HG03139 (cell line): Measurements from ENCODE around the gene LPGAT1.

Experiments
- ATAC-seq: cut with Tn5 transposase; IDR thresholded peaks from one replicate; pipeline ENCODE4 v1.9.1; 2021; ENCODE audit not compliant: unreplicated experiment

The LPGAT1 gene

DNA sequence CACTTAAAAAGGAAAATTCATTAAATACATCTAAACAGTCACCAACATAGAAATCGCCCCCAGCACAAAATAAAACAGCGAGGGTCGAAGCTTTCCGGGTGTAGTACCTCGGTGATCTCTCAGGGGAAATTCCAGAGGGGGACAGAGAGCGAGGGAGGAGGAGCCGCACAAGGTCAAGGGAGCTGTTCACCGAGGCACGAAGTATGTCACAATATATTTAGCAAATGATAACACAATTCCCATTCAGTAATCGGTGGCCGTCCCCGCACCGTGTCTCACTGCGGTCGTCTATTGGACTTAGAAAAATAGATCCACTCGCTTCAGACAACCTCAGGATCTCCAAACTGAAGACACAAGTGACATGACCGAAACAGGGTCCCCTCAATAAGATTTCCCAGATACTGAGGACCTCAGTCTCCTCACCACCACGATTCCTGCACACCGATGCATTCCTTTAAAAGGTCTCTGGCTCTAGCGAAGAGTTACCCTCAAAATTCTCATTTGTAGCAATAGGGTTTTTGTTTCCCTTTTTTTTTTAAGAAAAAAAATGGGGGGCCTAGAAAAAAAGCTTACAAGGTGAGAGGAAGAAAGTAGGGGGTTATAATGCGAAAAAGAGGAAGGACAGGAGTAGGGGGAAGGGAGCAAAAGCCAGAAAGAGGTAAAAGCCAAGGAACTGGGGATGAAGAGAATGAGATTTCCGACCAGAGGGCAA, 1.1 kb downstream of the LPGAT1 start:
- no peak for ATAC-seq

DNA sequence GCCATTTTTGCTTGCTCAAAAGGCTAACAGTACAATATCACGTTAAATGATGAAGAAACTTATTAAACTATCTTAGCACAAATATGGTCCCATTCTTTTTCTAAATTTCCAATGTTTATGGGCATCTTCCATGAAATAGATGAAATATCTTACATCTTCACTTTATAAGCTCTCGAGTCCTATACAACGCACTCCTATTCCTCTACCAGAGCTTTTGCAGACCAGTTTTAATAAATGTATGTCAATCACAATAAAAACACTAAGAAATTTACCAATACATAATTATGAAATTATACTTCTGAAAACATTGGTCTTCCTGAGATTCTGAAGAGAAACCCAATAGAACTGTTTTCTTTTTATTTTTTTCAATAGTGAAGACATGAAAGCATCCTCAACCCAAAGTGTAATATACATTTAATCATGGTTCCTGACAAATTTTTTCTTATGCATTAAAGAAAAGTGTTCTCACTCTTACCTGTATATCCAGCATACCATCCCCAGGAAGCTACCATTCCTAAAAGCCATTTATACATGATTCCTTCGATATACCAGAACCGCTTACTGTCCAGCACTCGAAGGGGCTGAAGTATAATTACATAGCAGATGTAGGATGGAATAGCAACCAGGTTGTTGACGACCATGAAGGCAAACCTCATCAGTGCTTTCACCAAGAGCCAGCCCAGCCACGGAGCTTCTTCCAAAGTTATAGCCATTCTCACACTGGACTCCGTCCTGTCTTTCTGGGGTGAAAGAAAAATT, 1.8 kb downstream of the LPGAT1 start:
- ATAC-seq: no peak

DNA sequence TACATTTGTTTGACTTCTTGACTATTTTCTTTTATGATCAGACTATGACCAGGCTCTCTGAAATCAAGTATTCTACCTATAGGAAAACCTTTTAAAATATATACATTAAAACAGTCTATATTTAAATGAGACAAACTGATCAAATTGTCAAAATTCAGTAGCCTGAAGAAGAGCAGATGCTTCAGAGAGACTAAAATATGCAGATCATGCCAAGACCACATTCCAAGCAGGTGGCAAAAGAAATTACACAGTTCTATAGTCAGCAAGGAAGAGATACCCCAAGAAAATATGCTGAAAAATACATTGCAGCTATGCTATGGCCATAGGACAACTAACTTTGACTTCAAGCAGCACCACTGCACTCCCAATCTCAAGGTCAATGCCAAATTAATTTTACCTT, 3.5 kb downstream of the LPGAT1 start:
- ATAC-seq: no peak

DNA sequence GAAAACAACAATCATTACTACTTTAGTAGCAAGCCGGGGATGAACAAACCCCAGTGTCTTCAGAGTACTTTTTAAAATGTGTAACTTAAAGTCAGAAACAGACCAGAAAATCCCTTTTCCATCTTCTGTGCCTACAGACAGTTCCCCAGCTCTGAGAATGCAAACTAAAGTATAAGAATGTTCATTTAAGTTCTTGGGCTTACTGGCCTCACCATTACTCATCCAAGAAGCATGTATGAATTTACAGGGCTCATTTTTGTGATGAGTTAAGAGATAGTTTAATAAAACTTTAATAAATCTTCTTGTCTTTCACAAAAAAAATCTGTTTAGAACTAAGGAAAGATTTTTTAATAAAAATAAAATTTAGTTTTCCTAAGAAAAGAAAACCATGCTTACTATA, 4.6 kb downstream of the LPGAT1 start:
- no peak for ATAC-seq

DNA sequence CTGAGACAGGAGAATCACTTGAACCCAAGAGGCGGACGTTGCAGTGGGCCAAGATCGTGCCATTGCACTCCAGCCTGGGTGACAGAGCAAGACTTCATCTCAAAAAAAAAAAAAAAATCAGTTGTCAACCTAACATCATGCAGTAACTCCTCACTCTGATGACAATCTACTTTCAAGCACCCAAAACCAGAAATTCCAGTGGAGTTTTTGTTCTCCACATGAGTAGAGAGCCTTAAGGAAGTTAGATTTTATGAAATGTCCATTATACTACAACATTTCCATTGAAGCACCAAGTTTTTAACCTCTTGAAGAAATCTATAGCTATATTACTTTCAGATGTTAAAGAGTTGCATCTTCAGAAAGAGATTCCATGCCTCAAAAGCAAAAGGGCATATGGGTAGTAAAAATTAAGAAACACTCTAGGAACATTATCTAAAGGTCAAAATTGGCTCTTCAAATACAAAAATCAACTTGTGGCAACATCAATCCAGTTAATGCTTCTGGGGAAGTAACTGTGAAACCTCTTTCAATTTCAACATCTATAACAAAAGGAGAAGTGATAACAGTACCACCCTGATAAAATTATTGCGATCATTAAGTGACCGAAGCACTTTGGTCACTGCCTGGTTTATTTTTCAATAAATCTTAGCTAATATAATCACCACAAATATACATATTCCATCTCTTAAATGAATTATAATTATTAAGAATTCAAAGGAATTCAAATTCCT, 7.7 kb downstream of the LPGAT1 start:
- no peak for ATAC-seq

DNA sequence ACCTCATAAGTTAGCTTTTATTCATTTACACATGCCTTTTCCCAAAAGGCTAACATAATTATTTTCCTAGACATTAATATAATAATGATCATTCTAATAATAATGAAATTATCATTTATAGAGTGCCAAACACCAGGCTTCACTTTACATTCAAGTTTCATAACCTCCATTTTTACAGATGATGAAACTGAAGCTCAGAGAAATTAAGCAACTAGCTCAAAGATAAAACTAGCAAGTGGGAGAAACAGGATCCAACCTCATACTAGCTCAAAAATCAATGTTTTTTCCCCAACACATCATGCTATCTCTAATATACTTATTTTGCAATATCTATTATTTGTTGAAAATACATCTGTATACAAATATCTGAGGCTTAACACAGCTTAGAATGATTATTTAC, 14.0 kb downstream of the LPGAT1 start:
- no peak for ATAC-seq

DNA sequence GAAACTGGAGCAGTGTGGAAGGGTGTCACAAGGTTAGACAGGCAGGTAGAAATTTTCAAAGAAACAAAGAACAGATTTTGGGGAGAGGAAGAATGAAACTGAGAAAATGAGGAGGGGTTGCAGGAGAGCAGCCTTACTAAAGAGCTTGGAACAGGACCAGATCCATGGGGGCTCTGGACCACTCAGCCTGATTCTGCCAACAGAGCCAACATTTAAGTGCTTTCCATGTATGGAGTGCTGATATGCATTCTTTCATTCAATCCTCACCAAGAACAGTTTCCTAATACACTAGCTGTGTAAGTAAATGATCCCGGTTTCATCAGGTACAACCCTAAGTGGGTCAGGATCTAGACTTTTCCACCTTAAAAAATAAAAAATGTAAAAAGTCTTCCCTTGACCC, 16.2 kb downstream of the LPGAT1 start:
- ATAC-seq: no peak

DNA sequence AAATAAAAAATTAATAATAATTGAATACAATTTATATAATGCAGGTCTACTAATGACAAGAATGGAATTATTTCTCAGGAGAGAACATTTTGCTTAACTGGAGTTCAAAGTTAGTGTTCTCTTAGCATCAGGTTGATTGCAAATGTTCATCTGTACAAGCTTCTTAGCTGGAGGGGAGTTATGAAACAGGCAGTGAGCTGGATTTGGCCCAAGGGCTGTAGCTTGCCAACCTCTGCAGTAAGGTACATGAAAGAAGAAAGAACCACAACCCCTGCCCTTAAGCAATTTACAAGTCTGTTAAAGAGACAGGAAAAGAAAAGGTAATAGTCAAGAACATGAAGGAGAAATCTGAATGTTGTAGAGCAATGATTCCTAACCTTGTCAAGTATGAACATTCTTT, 17.0 kb downstream of the LPGAT1 start:
- no peak for ATAC-seq

DNA sequence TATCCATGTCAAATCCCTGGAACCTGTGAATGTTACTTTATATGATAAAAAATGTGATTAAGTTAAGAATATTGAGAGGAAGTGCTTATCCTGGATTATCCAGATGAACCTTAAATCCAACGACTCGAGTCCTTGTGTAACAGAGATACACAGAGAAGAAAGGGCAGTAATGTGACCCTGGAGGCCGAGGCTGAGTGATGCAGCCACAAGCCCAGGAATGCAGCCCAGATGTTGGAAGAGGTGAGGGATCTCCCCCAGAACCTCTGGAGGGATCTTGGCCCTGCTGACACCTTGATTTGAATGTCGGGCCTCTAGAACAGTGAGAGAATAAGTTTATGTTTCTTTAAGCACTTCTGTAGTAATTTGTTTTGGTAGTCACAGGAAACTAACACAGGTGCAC, 18.0 kb downstream of the LPGAT1 start:
- ATAC-seq: no peak

DNA sequence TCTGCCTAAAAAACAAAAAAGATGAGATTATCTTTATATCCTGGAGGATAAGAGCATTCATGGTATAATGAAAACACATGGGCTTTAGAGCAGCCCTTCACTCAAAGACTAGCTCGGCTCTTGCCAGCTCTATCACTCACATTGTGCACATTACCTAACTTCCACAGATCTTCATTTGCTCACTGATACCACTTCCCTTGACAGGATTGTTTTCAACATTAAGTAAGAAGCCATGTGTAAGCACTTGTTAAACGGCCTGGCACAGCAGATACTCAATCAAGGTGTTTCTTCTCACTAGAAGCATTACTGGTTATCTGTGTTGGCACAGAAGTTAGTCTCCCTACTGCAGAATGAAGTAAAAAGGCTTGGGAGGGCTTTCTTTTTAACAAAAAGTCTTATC, 18.7 kb downstream of the LPGAT1 start:
- no peak for ATAC-seq

DNA sequence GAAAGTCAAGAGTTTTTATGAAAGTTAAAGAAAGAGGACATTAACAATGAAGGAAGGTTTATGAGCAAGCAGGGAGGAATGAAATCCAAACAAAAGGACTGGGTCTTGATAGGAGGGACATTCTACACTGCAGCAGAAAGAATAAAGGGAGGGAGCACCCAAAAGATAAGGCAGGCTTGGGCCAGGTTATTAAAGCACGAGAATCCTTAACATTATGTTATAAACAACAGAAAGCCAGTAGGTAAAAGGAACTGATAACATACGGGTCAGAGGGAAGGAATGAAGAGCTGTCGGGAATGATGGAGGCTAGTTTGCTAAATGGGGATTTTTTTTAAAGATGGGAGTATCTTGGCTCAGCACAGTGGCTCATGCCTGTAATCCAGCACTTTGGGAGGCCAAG, 19.4 kb downstream of the LPGAT1 start:
- no peak for ATAC-seq

DNA sequence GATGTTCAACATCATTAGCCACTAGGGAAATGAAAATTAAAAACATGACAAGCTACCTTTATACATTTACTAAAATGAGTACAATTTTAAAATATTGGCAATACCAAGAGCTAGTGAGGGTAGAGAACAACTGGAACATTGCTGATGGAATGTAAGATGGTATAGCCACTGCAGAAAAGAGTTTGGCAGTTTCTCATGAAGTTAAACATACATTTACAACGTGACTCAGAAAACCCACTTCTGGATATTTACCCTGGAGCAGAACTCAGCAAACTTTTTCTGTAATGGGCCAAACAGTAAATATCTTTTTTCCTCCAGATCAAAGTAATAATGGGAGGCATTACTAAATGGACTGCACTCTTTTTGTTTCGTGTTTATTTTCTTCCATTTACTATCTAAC, 22.1 kb downstream of the LPGAT1 start:
- no peak for ATAC-seq

DNA sequence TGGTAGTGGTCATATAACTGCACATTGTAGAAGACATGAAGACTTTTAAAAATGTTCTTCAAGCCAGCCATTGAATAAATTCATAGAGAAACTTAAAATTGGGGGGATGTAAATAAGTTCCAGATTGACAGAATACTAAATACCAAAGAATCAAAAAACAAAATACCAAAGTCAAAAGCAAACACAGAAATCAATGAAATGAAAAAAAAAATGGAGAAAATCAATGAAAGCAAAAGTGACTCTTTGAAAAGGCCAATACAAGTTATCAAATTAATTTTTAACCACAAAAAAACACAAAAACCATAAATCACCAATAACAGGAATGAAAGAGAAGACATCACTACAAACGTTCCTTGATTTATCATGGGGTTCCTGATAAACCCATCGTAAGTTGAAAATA, 25.6 kb downstream of the LPGAT1 start:
- ATAC-seq: no peak

DNA sequence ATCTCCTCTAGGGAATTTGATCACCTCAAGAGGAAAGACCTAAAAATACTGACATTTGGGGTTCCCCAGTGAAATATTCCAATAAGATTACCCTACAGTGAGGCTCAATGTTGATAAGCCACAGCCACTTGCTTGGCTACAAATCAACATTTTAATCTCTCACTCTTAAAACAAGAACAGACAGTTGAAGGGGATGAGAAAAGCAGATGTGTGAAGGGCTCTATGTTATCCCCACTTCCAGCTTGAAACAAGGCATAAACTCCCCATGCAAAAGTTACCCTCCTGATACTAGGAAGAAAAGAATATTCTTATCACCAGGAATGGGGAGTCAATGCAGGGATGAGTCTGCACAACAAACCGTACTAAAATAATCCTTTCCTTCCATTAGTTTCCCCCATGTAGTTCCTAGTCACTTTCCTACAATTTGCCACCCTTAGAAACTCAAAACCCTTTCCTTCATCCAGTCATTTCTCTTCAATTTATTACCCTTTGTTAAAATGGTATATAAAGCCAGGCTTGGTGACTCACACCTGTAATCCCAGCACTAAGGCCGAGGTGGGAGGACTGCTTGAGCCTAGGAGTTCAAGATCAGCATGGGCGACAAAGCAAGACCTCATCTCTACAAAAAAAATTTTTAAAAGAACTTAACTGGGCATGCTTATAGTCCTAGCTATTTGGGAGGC, 29.5 kb downstream of the LPGAT1 start:
- ATAC-seq: no peak

DNA sequence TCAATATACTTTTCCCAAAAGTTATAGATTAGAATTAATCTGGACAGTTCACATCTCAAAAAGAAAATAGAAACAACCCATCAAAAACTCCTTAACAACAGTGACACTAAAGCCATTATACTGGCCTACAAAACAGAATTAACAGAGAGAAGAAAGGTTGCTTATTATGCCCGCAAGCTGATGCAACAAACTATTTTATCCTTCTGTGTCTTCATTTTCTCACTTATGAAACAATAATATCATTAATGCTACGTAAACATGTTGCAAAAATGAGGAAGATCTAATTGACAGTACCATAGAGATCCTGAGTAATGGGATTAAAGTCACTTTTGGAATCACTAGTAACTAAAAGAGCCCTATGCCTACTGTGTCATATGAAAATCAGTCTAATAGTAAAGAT, 32.6 kb downstream of the LPGAT1 start:
- no peak for ATAC-seq

DNA sequence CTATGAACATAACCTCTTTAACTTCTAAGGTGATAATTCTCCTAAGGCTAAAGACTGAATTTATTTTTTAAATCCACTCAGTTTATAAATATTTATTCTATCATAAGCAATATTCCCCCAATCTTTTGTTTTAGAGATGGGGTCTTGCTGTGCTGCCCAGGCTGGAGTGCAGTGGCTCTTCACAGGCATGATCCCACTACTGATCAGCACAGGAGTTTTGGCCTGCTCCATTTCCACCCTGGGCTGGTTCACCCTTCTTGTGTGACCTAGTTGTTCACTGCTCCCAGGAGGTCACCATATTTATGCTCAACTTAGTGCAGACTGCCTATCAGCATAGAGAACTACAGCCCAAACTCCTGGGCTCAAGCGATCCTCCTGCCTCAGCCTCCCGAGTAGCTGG, 38.6 kb downstream of the LPGAT1 start:
- ATAC-seq: no peak

DNA sequence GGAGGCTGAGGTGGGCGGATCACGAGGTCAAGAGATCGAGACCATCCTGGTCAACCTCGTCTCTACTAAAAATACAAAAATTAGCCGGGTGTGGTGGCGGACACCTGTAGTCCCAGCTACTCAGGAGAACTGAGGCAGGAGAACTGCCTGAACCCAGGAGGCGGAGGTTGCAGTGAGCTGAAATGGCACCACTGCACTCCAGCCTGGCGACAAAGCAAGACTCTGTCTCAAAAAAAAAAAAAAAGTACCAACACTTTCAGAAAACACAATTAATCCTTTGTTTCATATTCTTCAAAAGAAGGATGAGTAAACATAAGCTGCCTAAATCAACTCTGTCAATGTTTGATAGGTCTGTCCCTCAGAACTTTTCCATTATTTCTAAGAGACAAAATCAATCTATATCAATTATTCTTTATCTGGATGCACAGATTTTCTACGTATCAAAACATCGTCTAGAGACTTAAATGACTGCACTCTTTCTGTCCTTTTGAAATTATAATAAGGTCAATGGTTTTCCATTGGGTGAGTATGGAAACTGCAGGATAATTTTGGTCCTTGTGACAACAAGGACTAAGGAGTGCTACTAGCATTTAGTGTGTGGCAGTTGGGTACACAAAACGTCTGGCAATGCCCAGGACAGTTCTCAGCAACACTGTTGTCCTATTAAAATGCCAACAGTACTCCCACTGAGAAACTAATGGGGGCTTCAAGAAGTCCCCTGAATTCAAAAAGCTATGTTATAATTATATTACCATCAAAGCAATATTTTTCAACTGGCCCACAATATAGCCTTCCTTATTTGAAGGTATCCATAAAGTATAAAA, 40.7 kb downstream of the LPGAT1 start:
- ATAC-seq: no peak

DNA sequence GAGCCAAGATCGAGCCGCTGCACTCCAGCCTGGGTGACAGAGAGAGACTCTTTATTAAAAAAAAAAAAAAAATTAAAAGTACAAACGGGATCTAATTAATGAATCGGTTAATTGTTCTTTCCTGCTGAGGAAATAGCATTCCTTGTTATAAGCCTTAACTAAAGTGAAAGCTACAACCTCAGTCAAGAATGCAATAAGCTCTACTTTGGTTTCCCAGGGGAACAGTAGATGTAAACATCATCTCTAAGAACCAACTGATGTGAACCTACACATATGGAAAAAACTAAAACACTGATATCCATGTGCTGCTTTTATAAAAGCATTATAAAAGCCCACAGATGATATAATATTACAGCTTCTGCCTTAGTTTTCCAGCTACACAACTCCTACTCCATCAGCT, 41.9 kb downstream of the LPGAT1 start:
- ATAC-seq: no peak

DNA sequence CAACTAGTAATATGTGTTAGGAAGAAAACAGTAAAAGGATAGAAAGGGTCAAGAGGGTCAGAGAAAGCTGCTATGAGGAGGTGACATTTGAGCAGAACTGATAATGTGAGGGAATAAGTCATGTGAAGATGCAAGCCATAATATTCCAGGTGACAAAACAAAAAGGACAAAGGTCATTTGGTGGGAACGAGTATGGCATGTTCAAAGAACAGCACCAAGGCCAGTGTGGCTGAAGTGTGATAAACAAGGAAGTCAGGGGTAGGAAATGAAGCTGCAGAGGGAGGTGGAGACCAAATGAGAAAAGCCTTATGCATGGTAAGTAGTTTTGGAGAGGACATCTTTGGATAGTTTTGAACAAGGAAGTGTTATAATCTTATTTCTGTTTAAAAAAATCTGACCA, 46.7 kb downstream of the LPGAT1 start:
- ATAC-seq: no peak

DNA sequence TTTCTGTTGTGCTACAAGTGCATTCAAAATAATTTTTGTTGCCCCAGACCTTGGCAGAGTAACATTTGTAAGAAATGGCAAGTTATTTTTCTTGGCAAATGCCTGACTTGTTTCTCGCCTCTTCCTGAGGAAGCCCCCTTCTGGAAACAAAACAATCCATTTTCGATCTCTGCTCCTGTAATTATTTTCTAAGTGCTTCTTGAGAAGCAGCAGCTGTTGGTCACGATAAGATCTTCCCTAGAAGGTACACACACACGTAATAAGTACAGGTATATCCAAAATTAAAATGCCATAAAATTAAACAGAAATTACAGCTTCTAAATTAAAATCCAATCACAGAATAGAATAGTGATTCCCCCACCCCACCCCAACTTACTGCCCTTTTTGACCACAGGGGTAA, 47.3 kb downstream of the LPGAT1 start:
- no peak for ATAC-seq

DNA sequence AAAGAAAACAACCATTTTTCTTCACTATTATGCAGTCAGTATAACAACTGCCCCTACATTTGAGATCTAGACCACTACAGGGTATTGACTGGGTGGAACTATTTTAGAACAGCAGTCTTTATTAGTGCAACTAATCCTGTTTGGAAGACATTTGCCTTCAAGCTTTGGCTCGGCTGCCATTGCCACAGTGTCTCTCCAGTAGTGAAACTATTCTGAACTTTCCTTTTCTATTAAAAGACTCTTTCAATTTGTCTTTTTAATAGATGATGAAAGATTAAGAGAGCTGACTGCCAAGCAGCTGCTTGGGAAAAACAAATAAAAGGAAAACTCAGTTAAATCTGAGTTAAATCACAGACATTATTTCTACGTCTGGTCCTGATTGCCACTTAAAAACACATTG, 49.3 kb downstream of the LPGAT1 start:
- ATAC-seq: no peak
